Transverse colon (tissue), 4 donors: ENCODE measurements around the gene THADA. TPM values are rescaled to one million over a fixed set of nuclear protein-coding genes. Genes with fewer than 3 reads are reported as not detected.

Source experiments
- DNase-seq: peaks from one replicate; pipeline ENCODE4 v3.0.0-alpha.2; 2019
- H3K27ac ChIP-seq, 4 donors: fragments of 200-600 bp; sonication (generic); 2 replicates each; pipeline ENCODE4 v1.5.1; 2016 to 2018; ENCODE audit warnings: inconsistent platforms in 4 of 4
- H3K27me3 ChIP-seq: fragments of 200-600 bp; sonication (generic); 2 replicates; pipeline ENCODE4 v1.5.1; 2017; ENCODE audit warnings: inconsistent platforms
- H3K36me3 ChIP-seq, 4 donors: fragments of 200-600 bp; sonication (generic); 2 replicates each; pipeline ENCODE4 v1.5.1; 2017 to 2019; ENCODE audit warnings: inconsistent platforms in 4 of 4
- H3K4me1 ChIP-seq, 4 donors: fragments of 200-600 bp; sonication (generic); 2 replicates each; pipeline ENCODE4 v1.5.1; 2017 to 2020; ENCODE audit warnings: inconsistent platforms in 4 of 4
- H3K4me3 ChIP-seq, 4 donors: fragments of 200-600 bp; sonication (generic); 1 replicate in 1 of 4; 2 replicates in 3 of 4; pipeline versions ENCODE4 v1.5.1 to v1.6.1; 2017 to 2019; ENCODE audit warnings: inconsistent platforms in 4 of 4
- H3K9me3 ChIP-seq, 2 donors: fragments of 200-600 bp; sonication (generic); 2 replicates each; pipeline ENCODE4 v1.5.1; 2017 to 2019; ENCODE audit warnings: inconsistent platforms in 2 of 2
- EP300 ChIP-seq: sonication (generic); formaldehyde crosslinking; IDR thresholded peaks from one replicate; pipeline ENCODE4 v1.6.1; 2017; ENCODE audit warnings: antibody characterized with exemption, low read depth
- POLR2A ChIP-seq: fragments of 450-650 bp; IDR thresholded peaks from one replicate; pipeline ENCODE4 v1.6.1; 2016; ENCODE audit warnings: antibody characterized with exemption, mild to moderate bottlenecking, moderate library complexity
- POLR2AphosphoS5 ChIP-seq, 3 donors: sonication (generic); formaldehyde crosslinking; IDR thresholded peaks; one replicate each; pipeline ENCODE4 v1.6.1; 2016; ENCODE audit warnings: antibody characterized with exemption in 3 of 3
- WGBS, 2 donors: methylation state at CpG; one replicate each; pipeline ENCODE4 v1.1.5; 2018; ENCODE audit warnings: low coverage in 1 of 2; 5-methylcytosine and 5-hydroxymethylcytosine counted together
- in situ Hi-C, 4 donors: fragments of 200-750 bp; cut with MboI; loops; one replicate each; pipeline versions ENCODE4 v1.15.0 to v1.15.1; 2017; ENCODE audit warnings: low sequenced_read_pairs in 3 of 4, low pct_ligation_motif_present in 1 of 4, low pct_unique_long_range_greater_than_20kb in 1 of 4
- intact Hi-C: fragments of 100-400 bp; cut with DNase I; formaldehyde crosslinking; loops from one replicate; pipeline ENCODE4 v1.15.1; 2023; ENCODE audit warnings: low total_unique reads
- total RNA-seq, 4 donors: library from RNA; depleted of rRNA; stranded (reverse); fragments of >200 nt; gene quantifications; one replicate each; pipeline ENCODE4 v1.1.0, GENCODE V29; 2016
- TF ChIP-seq, protein P1 (sequence below), 5 experiments: fragments of 200-600 bp in 3 of 5; fragments of 450-650 bp in 2 of 5; sonication (generic) in 3 of 5; IDR thresholded peaks; 1 replicate in 2 of 5; 2 replicates in 3 of 5; pipeline ENCODE4 v1.5.1; 2016 to 2017; ENCODE audit warnings: antibody characterized with exemption in 5 of 5, inconsistent platforms in 3 of 5, mild to moderate bottlenecking in 2 of 5, moderate library complexity in 1 of 5

Gene THADA
- total RNA-seq, 4 donors from 2014 or later = 21.7 to 78.6 (median 28.1) TPM

GRCh38 chr2:43224131-43224570, 371.7 kb downstream of the THADA start:
- TF ChIP-seq POLR2AphosphoS5 (IDR thresholded peaks at IDR 0.05) (peak; percentile 72 to 94 (median 79)), POLR2A (peak; percentile 65), EP300 (no peak)
- TF ChIP-seq, protein P1, sequence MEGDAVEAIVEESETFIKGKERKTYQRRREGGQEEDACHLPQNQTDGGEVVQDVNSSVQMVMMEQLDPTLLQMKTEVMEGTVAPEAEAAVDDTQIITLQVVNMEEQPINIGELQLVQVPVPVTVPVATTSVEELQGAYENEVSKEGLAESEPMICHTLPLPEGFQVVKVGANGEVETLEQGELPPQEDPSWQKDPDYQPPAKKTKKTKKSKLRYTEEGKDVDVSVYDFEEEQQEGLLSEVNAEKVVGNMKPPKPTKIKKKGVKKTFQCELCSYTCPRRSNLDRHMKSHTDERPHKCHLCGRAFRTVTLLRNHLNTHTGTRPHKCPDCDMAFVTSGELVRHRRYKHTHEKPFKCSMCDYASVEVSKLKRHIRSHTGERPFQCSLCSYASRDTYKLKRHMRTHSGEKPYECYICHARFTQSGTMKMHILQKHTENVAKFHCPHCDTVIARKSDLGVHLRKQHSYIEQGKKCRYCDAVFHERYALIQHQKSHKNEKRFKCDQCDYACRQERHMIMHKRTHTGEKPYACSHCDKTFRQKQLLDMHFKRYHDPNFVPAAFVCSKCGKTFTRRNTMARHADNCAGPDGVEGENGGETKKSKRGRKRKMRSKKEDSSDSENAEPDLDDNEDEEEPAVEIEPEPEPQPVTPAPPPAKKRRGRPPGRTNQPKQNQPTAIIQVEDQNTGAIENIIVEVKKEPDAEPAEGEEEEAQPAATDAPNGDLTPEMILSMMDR (IDR thresholded peaks at IDR 0.05) = peak; percentile 14 to 36 (median 29)
- Histone ChIP-seq H3K4me3 (peak overlapping the region; percentile 71 to 91 (median 88)), H3K36me3 (peaks cover 0 to 26% (median 15%) of the 10 kb centered on the region in 4 donors), H3K9me3 (no peaks in the 10 kb centered on the region), H3K4me1 (peaks cover 15 to 51% (median 43%) of the 10 kb centered on the region in 4 donors), H3K27ac (peak overlapping the region; percentile 96 to 100 (median 99)), H3K27me3 (no peaks in the 10 kb centered on the region)
- in situ Hi-C loops = loop anchor here in 1 of 4 donors (10.0 kb wide), 1 partner anchor 199 kb away; no protein-coding TSS in a partner anchor
- WGBS, 2 donors = 0% methylated on average over 4 to 34 of the region's 41 CpGs
- intact Hi-C loops = loop anchor here (5.0 to 10.0 kb wide), 4 partner anchors 121 to 399 kb away; no protein-coding TSS in a partner anchor
- DNase-seq = peak; percentile 77

- H3K9me3 ChIP-seq = no peaks in the 10 kb centered on the region
- peak overlapping the region; percentile 96 to 100 (median 99) for H3K27ac ChIP-seq
- WGBS, 2 donors = 1 to 4% methylated on average over 4 of the region's 4 CpGs
- H3K4me3 ChIP-seq = peak overlapping the region; percentile 71 to 91 (median 88)
- H3K27me3 ChIP-seq = no peaks in the 10 kb centered on the region
- peaks cover 0 to 26% (median 15%) of the 10 kb centered on the region in 4 donors for H3K36me3 ChIP-seq
- intact Hi-C loops (loop anchor here (5.0 to 10.0 kb wide), 4 partner anchors 121 to 399 kb away; no protein-coding TSS in a partner anchor), in situ Hi-C loops (loop anchor here in 1 of 4 donors (10.0 kb wide), 1 partner anchor 199 kb away; no protein-coding TSS in a partner anchor)
- no peak for DNase-seq
- TF ChIP-seq POLR2AphosphoS5 (IDR thresholded peaks at IDR 0.05) (peak in 2 of 3 donors; percentile 31 to 69), POLR2A (no peak)
- H3K4me1 ChIP-seq = peaks cover 15 to 51% (median 43%) of the 10 kb centered on the region in 4 donors
These were observed 372.3 kb downstream of the THADA start for GRCh38 chr2:43223521-43224001.

DNA sequence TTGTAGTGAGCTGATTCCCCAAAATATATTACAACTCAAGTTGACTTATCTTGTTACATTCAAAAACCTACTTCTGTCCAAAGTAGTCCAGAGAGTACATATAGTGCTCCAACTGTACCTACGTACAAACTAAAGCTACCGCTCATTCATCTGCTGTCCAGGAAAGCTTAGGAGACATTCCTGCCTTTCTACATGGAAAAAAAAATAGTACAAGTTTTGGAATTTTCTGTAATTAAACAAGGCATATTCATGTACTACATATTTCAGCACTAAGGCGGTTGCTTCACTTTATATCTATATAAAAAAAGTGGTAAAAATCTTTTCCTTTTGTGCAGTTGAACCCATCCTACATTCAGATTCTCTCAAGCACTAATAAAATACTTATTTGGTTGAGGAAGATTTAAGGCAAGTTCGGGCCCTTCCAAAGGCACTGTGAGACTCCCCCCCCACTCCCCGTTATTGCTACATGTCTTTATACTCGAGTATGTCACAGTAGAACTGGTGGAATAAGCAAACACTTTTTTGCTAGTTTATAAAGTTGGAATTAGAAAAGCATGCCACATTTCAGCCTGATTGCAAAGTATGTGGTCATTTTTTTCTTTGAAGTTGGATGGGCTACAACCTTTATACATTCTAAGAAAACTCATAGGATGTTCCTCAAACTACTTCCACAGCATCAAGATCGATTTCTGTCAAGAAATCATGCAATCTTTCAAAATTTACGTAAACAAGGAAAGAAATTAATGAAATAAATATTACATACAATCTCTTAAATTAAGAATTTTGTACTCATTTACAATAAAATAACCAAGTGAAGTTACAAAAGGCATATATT, 373.1 kb downstream of the THADA start:
- peak overlapping the region; percentile 71 to 91 (median 88) for H3K4me3 ChIP-seq
- intact Hi-C loops (loop anchor here (5.0 to 10.0 kb wide), 4 partner anchors 122 to 398 kb away; no protein-coding TSS in a partner anchor), in situ Hi-C loops (loop anchor here in 1 of 4 donors (10.0 kb wide), 1 partner anchor 198 kb away; no protein-coding TSS in a partner anchor)
- H3K27me3 ChIP-seq = no peaks in the 10 kb centered on the region
- H3K9me3 ChIP-seq = no peaks in the 10 kb centered on the region
- 1 to 4% methylated on average over 8 of the region's 8 CpGs for WGBS, 2 donors
- peak overlapping the region; percentile 96 to 100 (median 99) for H3K27ac ChIP-seq
- TF ChIP-seq EP300 (peak; percentile 44), POLR2A (no peak), POLR2AphosphoS5 (IDR thresholded peaks at IDR 0.05) (peak; percentile 0 to 22 (median 9))
- TF ChIP-seq, protein P1 (IDR thresholded peaks at IDR 0.05) = no peak
- DNase-seq = no peak
- H3K36me3 ChIP-seq = peaks cover 0 to 26% (median 15%) of the 10 kb centered on the region in 4 donors
- H3K4me1 ChIP-seq = peaks cover 16 to 51% (median 43%) of the 10 kb centered on the region in 4 donors

GRCh38 chr2:43221763-43222474, 373.9 kb downstream of the THADA start:
- DNase-seq = peak; percentile 90
- in situ Hi-C loops (loop anchor here in 1 of 4 donors (10.0 kb wide), 1 partner anchor 197 kb away; no protein-coding TSS in a partner anchor), intact Hi-C loops (loop anchor here (5.0 to 10.0 kb wide), 4 partner anchors 123 to 397 kb away; no protein-coding TSS in a partner anchor)
- H3K27ac ChIP-seq = peak overlapping the region; percentile 96 to 100 (median 99)
- peak overlapping the region; percentile 3 to 91 (median 88) for H3K4me3 ChIP-seq
- no peaks in the 10 kb centered on the region for H3K9me3 ChIP-seq
- H3K4me1 ChIP-seq = peaks cover 17 to 54% (median 47%) of the 10 kb centered on the region in 4 donors
- H3K27me3 ChIP-seq = no peaks in the 10 kb centered on the region
- peak; percentile 90 to 95 (median 94) for TF ChIP-seq POLR2AphosphoS5 (IDR thresholded peaks at IDR 0.05)
- TF ChIP-seq, protein P1 (IDR thresholded peaks at IDR 0.05) = no peak
- TF ChIP-seq EP300 = peak; percentile 58
- peak; percentile 85 for TF ChIP-seq POLR2A
- 0 to 1% methylated on average over 7 to 8 of the region's 8 CpGs for WGBS, 2 donors
- peaks cover 0 to 26% (median 15%) of the 10 kb centered on the region in 4 donors for H3K36me3 ChIP-seq
